Body of pancreas (tissue), 4 donors: ENCODE measurements around the gene NFU1.

Source experiments
- POLR2A ChIP-seq, 3 donors: fragments of 450-650 bp; IDR thresholded peaks; one replicate each; pipeline ENCODE4 v1.6.1; 2016; ENCODE audit warnings: antibody characterized with exemption in 3 of 3, mild to moderate bottlenecking in 2 of 3
- TF ChIP-seq, protein P1 (sequence below), 7 experiments: fragments of 450-650 bp in 4 of 7; fragments of 200-600 bp in 3 of 7; sonication (generic) in 3 of 7; IDR thresholded peaks; one replicate each; pipeline ENCODE4 v1.5.1; 2016 to 2019; ENCODE audit warnings: antibody characterized with exemption in 7 of 7

DNA sequence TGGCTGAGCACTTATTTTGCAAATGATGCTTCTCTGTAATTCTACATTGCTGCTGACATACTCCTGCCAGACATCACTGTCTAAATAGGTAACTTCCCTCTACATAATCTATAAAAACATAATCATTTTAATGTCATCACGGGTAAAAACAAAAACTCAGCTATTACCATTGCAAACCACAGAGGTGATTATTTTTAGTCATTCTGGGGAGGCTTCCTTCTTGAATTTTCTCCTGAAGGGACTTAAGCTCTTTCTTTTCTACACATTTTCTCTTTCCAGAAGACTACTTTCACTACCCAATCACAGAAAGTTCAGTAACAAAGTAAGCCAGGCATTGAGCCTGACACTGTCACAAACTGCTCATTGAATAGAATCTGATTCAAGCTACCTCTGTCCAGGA lies 40.4 kb upstream of the NFU1 start:
- no peak for TF ChIP-seq POLR2A (IDR thresholded peaks at IDR 0.05)
- TF ChIP-seq, protein P1, sequence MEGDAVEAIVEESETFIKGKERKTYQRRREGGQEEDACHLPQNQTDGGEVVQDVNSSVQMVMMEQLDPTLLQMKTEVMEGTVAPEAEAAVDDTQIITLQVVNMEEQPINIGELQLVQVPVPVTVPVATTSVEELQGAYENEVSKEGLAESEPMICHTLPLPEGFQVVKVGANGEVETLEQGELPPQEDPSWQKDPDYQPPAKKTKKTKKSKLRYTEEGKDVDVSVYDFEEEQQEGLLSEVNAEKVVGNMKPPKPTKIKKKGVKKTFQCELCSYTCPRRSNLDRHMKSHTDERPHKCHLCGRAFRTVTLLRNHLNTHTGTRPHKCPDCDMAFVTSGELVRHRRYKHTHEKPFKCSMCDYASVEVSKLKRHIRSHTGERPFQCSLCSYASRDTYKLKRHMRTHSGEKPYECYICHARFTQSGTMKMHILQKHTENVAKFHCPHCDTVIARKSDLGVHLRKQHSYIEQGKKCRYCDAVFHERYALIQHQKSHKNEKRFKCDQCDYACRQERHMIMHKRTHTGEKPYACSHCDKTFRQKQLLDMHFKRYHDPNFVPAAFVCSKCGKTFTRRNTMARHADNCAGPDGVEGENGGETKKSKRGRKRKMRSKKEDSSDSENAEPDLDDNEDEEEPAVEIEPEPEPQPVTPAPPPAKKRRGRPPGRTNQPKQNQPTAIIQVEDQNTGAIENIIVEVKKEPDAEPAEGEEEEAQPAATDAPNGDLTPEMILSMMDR (IDR thresholded peaks at IDR 0.05): no peak
